Pancreas (tissue), 10 donors: ENCODE measurements around the gene IZUMO1. TPM values are rescaled to one million over a fixed set of nuclear protein-coding genes. Genes with fewer than 3 reads are reported as not detected.
A peak's percentile ranks its signal among the peaks of the same experiment; 100 is the strongest.

ENCODE experiments used
- ATAC-seq, 4 donors: fragments of 200-7000 bp; cut with Tn5 transposase; one replicate each; pipeline versions ENCODE4 v1.8.0 to v1.9.1; 2020; ENCODE audit warnings: mild to moderate bottlenecking in 4 of 4, moderate library complexity in 4 of 4
- DNase-seq, 6 donors: peaks; one replicate each; pipeline ENCODE4 v3.0.0-alpha.2; 2020
- FAIRE-seq: peaks from 2 replicates; lab custom pipeline; 2012; peaks lifted over from hg19 to GRCh38; lab: Jason Lieb, UNC
- H3K27ac ChIP-seq, 4 donors: fragments of 200-600 bp; sonication (generic); 1 replicate in 3 of 4; 2 replicates in 1 of 4; pipeline versions ENCODE4 v1.5.0 to v1.8.0; 2020
- H3K27me3 ChIP-seq, 4 donors: fragments of 200-600 bp; one replicate each; pipeline ENCODE4 v1.8.0; 2021
- H3K36me3 ChIP-seq, 3 donors: fragments of 200-600 bp; sonication (generic) in 1 of 3; one replicate each; pipeline versions ENCODE4 v1.5.0 to v1.8.0; 2020 to 2021
- H3K4me1 ChIP-seq, 3 donors: fragments of 200-600 bp; one replicate each; pipeline ENCODE4 v1.8.0; 2021
- H3K4me3 ChIP-seq, 4 donors: fragments of 200-600 bp; sonication (generic) in 2 of 4; one replicate each; pipeline versions ENCODE4 v1.5.0 to v1.8.0; 2020 to 2021
- H3K9me3 ChIP-seq, 4 donors: fragments of 200-600 bp; one replicate each; pipeline ENCODE4 v1.8.0; 2021
- WGBS, 2 donors: extraction: QIAGEN DNeasy Blood & Tissue Kit; methylation state at CpG; one replicate each; pipeline ENCODE4 v1.1.7; 2013; 5-methylcytosine and 5-hydroxymethylcytosine counted together
- intact Hi-C, 3 donors: fragments of 100-400 bp; cut with DNase I; formaldehyde crosslinking; loops; one replicate each; pipeline versions ENCODE4 v1.11.1 to v1.14.2; 2022
- polyA plus RNA-seq, 2 donors: library from polyadenylated mRNA; stranded (reverse); fragments of 200-250 nt; gene quantifications; one replicate each; pipeline ENCODE4 v1.2.3, GENCODE V29; 2013
- total RNA-seq, 6 donors: library from RNA; stranded (reverse); fragmentation: NEBNext Ultra II Directional in 4 of 6; extraction: Animal tissue kit (Norgen Biotek cat#: 25700) in 4 of 6; gene quantifications; one replicate each; pipeline versions ENCODE4 v1.2.1 to v1.2.4, GENCODE V29; 2021 to 2023
- TF ChIP-seq, protein P1 (sequence below), 4 donors: fragments of 200-600 bp; sonication (generic) in 3 of 4; IDR thresholded peaks; one replicate each; pipeline versions ENCODE4 v1.5.0 to v1.8.0; 2021; ENCODE audit warnings: antibody characterized with exemption in 4 of 4
- donor health status: healthy with polysubstance abuse.
- donor health status: DM: no; HTN: no; CAD: no; lungs with moderate emphysema.
- donor health status: DM: no; HTN: no; CAD: no.
- donor health status: control.
- donor health status: control.
- donor health status: Bipolar disorder and iron deficiency.
- donor health status: DM: yes; HTN: yes; CAD: no.
- donor health status: DM: no; HTN: no; CAD: no.
- donor health status: DM: no; HTN: no; CAD: no.
- donor health status: DM: yes; HTN: yes; CAD: no.

IZUMO1 gene
- total and polyA plus RNA-seq, 8 donors, result 0.73 to 4.6 (median 2.1) TPM

DNA sequence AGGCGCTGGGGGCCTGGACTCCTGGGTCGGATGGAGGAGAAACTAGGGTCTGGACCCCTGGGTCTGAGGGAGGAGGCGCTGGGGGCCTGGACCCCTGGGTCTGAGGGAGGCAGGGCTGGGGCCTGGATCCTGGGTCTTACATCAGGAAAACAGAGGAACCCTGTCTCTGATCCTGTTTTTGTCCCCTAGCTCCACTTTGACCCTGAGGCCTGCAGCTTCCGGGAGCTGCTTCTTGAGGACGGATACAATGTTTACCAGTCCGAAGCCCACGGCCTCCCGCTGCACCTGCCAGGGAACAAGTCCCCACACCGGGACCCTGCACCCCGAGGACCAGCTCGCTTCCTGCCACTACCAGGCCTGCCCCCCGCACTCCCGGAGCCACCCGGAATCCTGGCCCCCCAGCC is 11.0 kb upstream of the IZUMO1 start:
- intact Hi-C loops, result no loop called here
- Histone ChIP-seq H3K27me3 (no peaks in the 10 kb centered on the region), H3K36me3 (no peaks in the 10 kb centered on the region), H3K4me1 (peaks cover 0 to 4% (median 0%) of the 10 kb centered on the region in 3 donors), H3K27ac (no peak overlapping the region), H3K4me3 (no peak overlapping the region), H3K9me3 (no peaks in the 10 kb centered on the region)
- FAIRE-seq (no peak), ATAC-seq (no peak), DNase-seq (no peak)
- 91 to 93% methylated on average over 14 of the region's 14 CpGs for WGBS, 2 donors
- TF ChIP-seq, protein P1, sequence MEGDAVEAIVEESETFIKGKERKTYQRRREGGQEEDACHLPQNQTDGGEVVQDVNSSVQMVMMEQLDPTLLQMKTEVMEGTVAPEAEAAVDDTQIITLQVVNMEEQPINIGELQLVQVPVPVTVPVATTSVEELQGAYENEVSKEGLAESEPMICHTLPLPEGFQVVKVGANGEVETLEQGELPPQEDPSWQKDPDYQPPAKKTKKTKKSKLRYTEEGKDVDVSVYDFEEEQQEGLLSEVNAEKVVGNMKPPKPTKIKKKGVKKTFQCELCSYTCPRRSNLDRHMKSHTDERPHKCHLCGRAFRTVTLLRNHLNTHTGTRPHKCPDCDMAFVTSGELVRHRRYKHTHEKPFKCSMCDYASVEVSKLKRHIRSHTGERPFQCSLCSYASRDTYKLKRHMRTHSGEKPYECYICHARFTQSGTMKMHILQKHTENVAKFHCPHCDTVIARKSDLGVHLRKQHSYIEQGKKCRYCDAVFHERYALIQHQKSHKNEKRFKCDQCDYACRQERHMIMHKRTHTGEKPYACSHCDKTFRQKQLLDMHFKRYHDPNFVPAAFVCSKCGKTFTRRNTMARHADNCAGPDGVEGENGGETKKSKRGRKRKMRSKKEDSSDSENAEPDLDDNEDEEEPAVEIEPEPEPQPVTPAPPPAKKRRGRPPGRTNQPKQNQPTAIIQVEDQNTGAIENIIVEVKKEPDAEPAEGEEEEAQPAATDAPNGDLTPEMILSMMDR (IDR thresholded peaks at IDR 0.05), result no peak

GRCh38 chr19:48757089-48757675 is 10.5 kb upstream of the IZUMO1 start:
- DNase-seq (no peak), FAIRE-seq (no peak), ATAC-seq (no peak)
- Histone ChIP-seq H3K27me3 (no peaks in the 10 kb centered on the region), H3K4me3 (no peak overlapping the region), H3K27ac (no peak overlapping the region), H3K9me3 (no peaks in the 10 kb centered on the region), H3K36me3 (no peaks in the 10 kb centered on the region), H3K4me1 (peaks cover 0 to 4% (median 0%) of the 10 kb centered on the region in 3 donors)
- 86 to 92% methylated on average over 12 of the region's 12 CpGs for WGBS, 2 donors
- TF ChIP-seq, protein P1 (IDR thresholded peaks at IDR 0.05), result no peak
- intact Hi-C loops, result no loop called here

- intact Hi-C loops, result no loop called here
- no peaks in the 10 kb centered on the region for H3K9me3 ChIP-seq
- DNase-seq (no peak), FAIRE-seq (no peak), ATAC-seq (no peak)
- TF ChIP-seq, protein P1 (IDR thresholded peaks at IDR 0.05), result no peak
- no peaks in the 10 kb centered on the region for H3K36me3 ChIP-seq
- H3K4me3 ChIP-seq, result no peak overlapping the region
- H3K4me1 ChIP-seq, result peaks cover 0 to 4% (median 0%) of the 10 kb centered on the region in 3 donors
- WGBS, 2 donors, result 82% methylated on average over 9 of the region's 9 CpGs
- H3K27ac ChIP-seq, result no peak overlapping the region
- H3K27me3 ChIP-seq, result no peaks in the 10 kb centered on the region
Observed at GRCh38 chr19:48756686-48757085, 10.0 kb upstream of the IZUMO1 start.

GRCh38 chr19:48756212-48756611 is 9.5 kb upstream of the IZUMO1 start:
- DNase-seq, result peak in 2 of 6 donors; percentile 40 to 72
- Histone ChIP-seq H3K9me3 (no peaks in the 10 kb centered on the region), H3K27ac (no peak overlapping the region), H3K27me3 (no peaks in the 10 kb centered on the region), H3K4me1 (peaks cover 0 to 4% (median 0%) of the 10 kb centered on the region in 3 donors), H3K4me3 (no peak overlapping the region), H3K36me3 (no peaks in the 10 kb centered on the region)
- intact Hi-C loops, result no loop called here
- TF ChIP-seq, protein P1 (IDR thresholded peaks at IDR 0.05), result no peak
- 87 to 88% methylated on average over 11 of the region's 11 CpGs for WGBS, 2 donors
- no peak for ATAC-seq
- no peak for FAIRE-seq

DNA sequence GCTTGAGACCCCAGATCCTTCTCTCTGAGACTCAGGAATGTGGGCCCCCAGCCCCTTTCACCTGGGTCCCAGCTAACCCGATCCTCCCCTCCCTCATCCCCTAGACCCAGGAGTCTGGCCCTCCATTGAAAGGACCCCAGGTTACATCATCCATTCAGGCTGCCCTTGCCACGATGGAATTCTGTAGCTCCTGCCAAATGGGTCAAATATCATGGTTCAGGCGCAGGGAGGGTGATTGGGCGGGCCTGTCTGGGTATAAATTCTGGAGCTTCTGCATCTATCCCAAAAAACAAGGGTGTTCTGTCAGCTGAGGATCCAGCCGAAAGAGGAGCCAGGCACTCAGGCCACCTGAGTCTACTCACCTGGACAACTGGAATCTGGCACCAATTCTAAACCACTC is 9.1 kb upstream of the IZUMO1 start:
- DNase-seq (no peak), ATAC-seq (no peak), FAIRE-seq (no peak)
- TF ChIP-seq, protein P1 (IDR thresholded peaks at IDR 0.05), result no peak
- Histone ChIP-seq H3K27ac (no peak overlapping the region), H3K4me1 (peaks cover 0 to 4% (median 0%) of the 10 kb centered on the region in 3 donors), H3K36me3 (no peaks in the 10 kb centered on the region), H3K9me3 (no peaks in the 10 kb centered on the region), H3K4me3 (no peak overlapping the region), H3K27me3 (no peaks in the 10 kb centered on the region)
- intact Hi-C loops, result no loop called here
- WGBS, 2 donors, result 65 to 70% methylated on average over 5 of the region's 5 CpGs
